ENCODE results near the gene C2orf76. TPM values are rescaled to one million over a fixed set of nuclear protein-coding genes. Genes with fewer than 3 reads are reported as not detected.

The C2orf76 gene
- total and polyA plus RNA-seq, 2 of the 4 experiments (the other 2 are of a cell fraction) = 10.6 to 12.6 TPM

GRCh38 chr2:119402645-119403560, 36.3 kb upstream of the C2orf76 start (continued):
- no peak for TF ChIP-seq MAZ (IDR thresholded peaks at IDR 0.05; ENCODE audit: borderline replicate concordance, low read depth, low read length)

DNA sequence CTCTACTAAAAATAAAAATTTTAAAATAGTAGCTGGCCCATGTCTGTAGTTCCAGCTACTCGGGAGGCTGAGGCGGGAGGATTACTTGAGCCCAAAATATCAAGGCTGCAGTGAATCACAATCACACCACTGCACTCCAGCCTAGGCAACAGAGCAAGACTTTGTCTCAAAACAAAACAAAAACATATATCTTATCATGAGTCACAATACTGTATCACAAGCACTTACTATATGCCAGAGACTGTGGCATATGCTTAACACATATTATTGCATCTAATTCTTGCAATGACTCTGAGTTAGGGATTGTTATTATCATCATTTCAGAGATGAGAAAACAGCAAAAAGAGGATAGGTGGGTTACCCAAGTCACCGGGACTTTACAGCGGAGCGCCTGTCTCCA, 35.5 kb upstream of the C2orf76 start:
- no peaks in the 10 kb centered on the region for H3K9me1 ChIP-seq (ENCODE audit: insufficient read depth, low read length)
- no peak overlapping the region for H2BK120ac ChIP-seq (ENCODE audit: low read depth, low read length)
- H2BK20ac ChIP-seq (ENCODE audit: low read depth, low read length) = no peak overlapping the region
- H3K27ac ChIP-seq (ENCODE audit: insufficient read depth, low read length) = no peak overlapping the region
- DNase-seq (no peak), ATAC-seq (ENCODE audit: low read depth) (no peak)
- dilution Hi-C loops (cut with HindIII; ENCODE audit: low sequenced_read_pairs, unreplicated experiment) = no loop called here
- no peak overlapping the region for H4K91ac ChIP-seq (ENCODE audit: insufficient read depth, low read depth, low read length)
- no peak overlapping the region for H2AFZ ChIP-seq (replicated peaks; ENCODE audit: low read length, poor library complexity)
- WGBS, 2 experiments (ENCODE audit: extremely low coverage in 2 of 2, insufficient read length in 1 of 2) = 88% methylated on average over 3 of the region's 5 CpGs; no CpG with 5 or more reads in 1 of the 2 experiments
- ChIA-PET POLR2A (ENCODE audit: unreplicated experiment) (no interaction called here), CTCF (no interaction called here)
- H3K4me1 ChIP-seq (ENCODE audit: control insufficient read depth, insufficient read depth, low read length) = no peaks in the 10 kb centered on the region
- no peak overlapping the region for H3K4me2 ChIP-seq (ENCODE audit: low read depth, low read length)
- H2BK5ac ChIP-seq (ENCODE audit: low read depth, low read length, poor library complexity, severe bottlenecking) = no peak overlapping the region
- H3K4me3 ChIP-seq (ENCODE audit: insufficient read depth, low read depth, low read length) = no peak overlapping the region
- no TSS peak for BruUV-seq (replicated peaks)
- no peaks in the 10 kb centered on the region for H3K9me3 ChIP-seq (ENCODE audit: control insufficient read depth, insufficient read depth, low read length)
- H3K4ac ChIP-seq (ENCODE audit: low read depth, low read length) = no peak overlapping the region
- in situ Hi-C loops (cut with MboI; ENCODE audit: low sequenced_read_pairs) = no loop called here
- peaks cover 3% of the 10 kb centered on the region for H3K27me3 ChIP-seq (ENCODE audit: control insufficient read depth, insufficient read depth, low read length)
- H4K20me1 ChIP-seq (ENCODE audit: insufficient read depth, low read length) = no peaks in the 10 kb centered on the region
- TF ChIP-seq POLR2A (IDR thresholded peaks at IDR 0.05; ENCODE audit: low read depth, low read length) (no peak), RFX5 (IDR thresholded peaks at IDR 0.05; ENCODE audit: low read depth, low read length) (no peak), CEBPB (IDR thresholded peaks at IDR 0.05; ENCODE audit: low read depth, low read length) (no peak), CHD1 (IDR thresholded peaks at IDR 0.05; ENCODE audit: low read depth, low read length) (no peak), RCOR1 (IDR thresholded peaks at IDR 0.05; ENCODE audit: insufficient replicate concordance, low read length) (no peak), SMC3 (IDR thresholded peaks at IDR 0.05; ENCODE audit: low read depth, low read length) (no peak), FOS (IDR thresholded peaks at IDR 0.05; ENCODE audit: low read depth, low read length) (no peak), CTCF (conservative IDR thresholded peaks at IDR 0.05; ENCODE audit: low read depth, low read length) (no peak), MAFK (IDR thresholded peaks at IDR 0.05; ENCODE audit: low read depth, low read length) (no peak)
- H2BK15ac ChIP-seq (ENCODE audit: low read depth, low read length) = no peak overlapping the region
- no peak overlapping the region for H4K5ac ChIP-seq (ENCODE audit: low read depth, low read length)
- intact Hi-C loops (cut with micrococcal nuclease) = no loop called here
- no peak overlapping the region for H3K9ac ChIP-seq (ENCODE audit: low read depth, low read length)
- no peak overlapping the region for H3K14ac ChIP-seq (replicated peaks; ENCODE audit: low read depth, low read length)
- no peak overlapping the region for H3K56ac ChIP-seq (ENCODE audit: extremely low read depth, insufficient read depth, low read length)
- no peaks in the 10 kb centered on the region for H3K79me1 ChIP-seq (ENCODE audit: low read depth in 1 of 2, low read length in 2 of 2)
- H3K18ac ChIP-seq (ENCODE audit: low read depth, low read length) = no peak overlapping the region
- no peak overlapping the region for H3K23ac ChIP-seq (ENCODE audit: low read depth, low read length)
- H4K8ac ChIP-seq (ENCODE audit: low read depth in 2 of 2, low read length in 2 of 2) = no peak overlapping the region
- H2AK5ac ChIP-seq (ENCODE audit: low read depth, low read length) = no peak overlapping the region
- no peaks in the 10 kb centered on the region for H3K36me3 ChIP-seq (ENCODE audit: control insufficient read depth, insufficient read depth, low read length)
- H2AK9ac ChIP-seq (replicated peaks; ENCODE audit: low read depth, low read length, poor library complexity) = no peak overlapping the region
